Activated CD4-positive, alpha-beta memory T cell treated with anti-CD3 and anti-CD28 coated beads for 36 hours (primary cell): ENCODE results near the gene PCBD2. TPM values are rescaled to one million over a fixed set of nuclear protein-coding genes. Genes with fewer than 3 reads are reported as not detected.

Experiments used
- CTCF ChIA-PET: fragments of 350-600 bp; sonication (Branson Sonifier 250); formaldehyde crosslinking; loops from one replicate; lab custom pipeline; 2021; ENCODE audit warnings: antibody characterized with exemption, inconsistent platforms; lab: Charles Lee
- POLR2A ChIA-PET: fragments of 350-600 bp; sonication (Branson Sonifier 250); formaldehyde crosslinking; loops from one replicate; lab custom pipeline; 2021; ENCODE audit warnings: antibody characterized with exemption; lab: Charles Lee
- DNase-seq: peaks from one replicate; pipeline ENCODE4 v3.0.0-alpha.2; 2020
- H3K27ac Mint-ChIP-seq: one replicate; pipeline ENCODE4 v1.8.0; 2021; ENCODE audit warnings: mixed read lengths
- H3K27me3 Mint-ChIP-seq: one replicate; pipeline ENCODE4 v1.8.0; 2021; ENCODE audit warnings: mixed read lengths
- H3K36me3 Mint-ChIP-seq: one replicate; pipeline ENCODE4 v1.8.0; 2021; ENCODE audit warnings: mixed read lengths
- H3K4me1 Mint-ChIP-seq: one replicate; pipeline ENCODE4 v1.8.0; 2021; ENCODE audit warnings: low read depth, mixed read lengths
- H3K4me3 Mint-ChIP-seq: one replicate; pipeline ENCODE4 v1.8.0; 2021; ENCODE audit warnings: mild to moderate bottlenecking, mixed read lengths
- H3K9me3 Mint-ChIP-seq: one replicate; pipeline ENCODE4 v1.8.0; 2021; ENCODE audit warnings: mixed read lengths
- intact Hi-C: fragments of 100-400 bp; cut with micrococcal nuclease; formaldehyde crosslinking; loops from one replicate; pipeline ENCODE4 v1.15.1; 2023
- microRNA-seq: library from miRNA; unstranded; fragments of <30 nt; microRNA quantifications from one replicate; pipeline ENCODE4 v1.2.0, GENCODE V29; 2022; ENCODE audit warnings: borderline number of aligned reads, borderline microRNAs expressed, borderline replicate concordance
- total RNA-seq, 2 experiments: library from RNA; stranded (reverse); gene quantifications; one replicate each; pipeline ENCODE4 v1.2.3, GENCODE V29; 2021

The PCBD2 gene
- total RNA-seq, 2 experiments from 2014 or later = 9.8 to 13.2 TPM

DNA sequence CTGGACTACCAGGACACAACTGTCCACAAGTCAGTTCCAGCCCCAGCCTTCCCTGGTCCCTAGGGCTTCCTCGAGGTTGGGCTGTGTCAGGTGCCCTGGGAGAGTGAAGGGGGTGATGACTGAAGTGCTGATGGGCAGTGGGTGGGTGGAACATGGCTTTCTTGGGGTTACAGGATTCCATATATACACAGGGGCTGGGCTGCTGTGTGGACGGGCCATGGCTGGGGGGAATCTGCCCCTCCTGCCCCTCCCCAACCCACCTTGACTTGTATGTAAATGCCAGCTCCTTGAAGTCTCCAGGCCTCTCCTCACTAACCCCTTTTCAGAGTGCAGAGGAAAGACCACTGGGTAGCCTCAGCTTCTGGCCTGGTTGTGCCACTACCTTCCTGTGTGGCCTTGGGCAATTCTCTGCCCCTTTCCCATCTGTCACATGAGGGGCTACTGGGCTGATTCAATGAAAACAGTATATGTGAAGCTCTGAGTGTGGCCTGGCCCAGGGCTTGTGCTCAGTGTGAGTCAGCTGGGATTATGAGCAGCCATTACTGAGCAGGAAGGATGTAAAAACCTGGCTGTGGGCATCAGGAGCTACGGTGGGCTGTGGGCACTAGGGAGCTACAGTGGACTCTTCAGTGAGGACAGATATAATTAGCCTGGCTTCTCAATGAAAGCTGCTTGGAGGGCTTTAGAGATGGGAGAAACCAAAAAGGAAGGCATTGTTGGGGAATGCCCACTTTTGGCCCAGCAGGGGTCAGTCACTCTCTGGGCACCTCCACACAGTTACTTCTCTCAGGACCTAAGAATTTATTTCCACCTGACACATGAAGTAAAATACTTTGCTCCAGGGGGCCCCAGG is 105.8 kb downstream of the PCBD2 start:
- intact Hi-C loops = no loop called here
- CTCF ChIA-PET = interaction anchor here (0.6 kb wide), 1 partner anchor 28 kb away, joined by 3 read pairs; no protein-coding TSS in a partner anchor
- H3K4me3 Mint-ChIP-seq = no peak overlapping the region
- H3K4me1 Mint-ChIP-seq = no peaks in the 10 kb centered on the region
- H3K27ac Mint-ChIP-seq = no peak overlapping the region
- no peak for DNase-seq
- no peaks in the 10 kb centered on the region for H3K27me3 Mint-ChIP-seq
- no peaks in the 10 kb centered on the region for H3K36me3 Mint-ChIP-seq
- POLR2A ChIA-PET = no interaction called here
- H3K9me3 Mint-ChIP-seq = no peaks in the 10 kb centered on the region

DNA sequence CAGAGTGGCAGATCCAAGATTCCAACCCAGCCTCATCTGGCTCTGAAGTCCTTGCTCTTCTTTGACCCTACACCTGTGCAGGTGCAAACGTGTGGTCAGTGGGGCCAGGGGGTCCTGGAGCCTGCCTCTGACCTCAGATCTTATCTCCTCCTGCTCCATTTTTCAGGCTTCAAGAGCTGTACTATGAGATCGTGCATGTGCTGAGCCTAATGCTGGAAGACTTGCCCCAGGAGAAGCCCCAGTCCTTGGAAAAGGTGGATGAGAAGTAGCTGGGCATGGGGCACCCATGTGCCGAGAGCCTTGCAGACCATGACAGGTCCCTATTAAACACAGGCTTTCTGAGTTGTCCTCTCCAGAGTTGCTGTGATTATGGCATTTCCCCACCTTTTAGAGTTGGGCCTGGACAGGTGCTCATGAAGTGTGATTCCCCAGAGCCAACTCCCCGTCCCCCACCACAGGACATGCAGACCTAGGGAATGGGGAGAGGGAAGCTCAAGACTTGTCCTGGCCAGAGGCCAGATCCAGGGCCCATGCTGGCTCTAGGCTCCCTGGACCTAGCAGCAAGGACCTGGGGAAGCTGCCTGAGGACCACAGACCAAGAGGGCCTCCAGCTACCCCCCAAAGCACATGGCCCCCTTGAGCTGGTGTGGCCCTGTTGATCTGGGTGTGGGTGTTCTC is 106.6 kb downstream of the PCBD2 start:
- no peak for DNase-seq
- CTCF ChIA-PET = no interaction called here

DNA sequence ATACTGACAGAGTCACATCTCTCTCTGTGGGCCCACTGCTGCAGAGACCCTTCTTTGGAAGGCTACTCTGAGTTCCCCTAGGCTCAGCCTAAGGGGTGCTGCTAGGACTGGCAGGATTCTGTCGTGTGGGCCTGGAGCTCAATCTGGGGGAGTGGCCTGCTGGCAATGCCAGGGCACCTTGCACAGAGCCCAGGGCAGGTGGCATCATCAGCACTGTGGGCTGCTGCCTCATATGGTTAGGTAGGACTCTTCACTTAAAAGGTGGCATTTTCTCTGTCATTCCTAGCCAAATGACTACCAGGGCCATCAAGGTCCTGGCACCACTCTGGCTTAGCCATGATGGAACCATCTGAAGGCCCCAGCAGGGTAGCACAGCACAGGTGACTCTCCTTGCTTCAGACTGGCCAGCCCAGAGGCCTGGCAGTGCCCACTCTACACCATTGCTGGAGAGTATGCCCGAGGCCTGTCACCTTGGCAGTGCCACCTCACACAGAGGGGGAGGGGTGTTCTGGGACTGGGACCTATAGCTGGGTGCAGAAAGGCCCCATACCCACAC is 107.2 kb downstream of the PCBD2 start:
- intact Hi-C loops = no loop called here
- ChIA-PET POLR2A (no interaction called here), CTCF (no interaction called here)
- H3K27ac Mint-ChIP-seq = no peak overlapping the region
- H3K4me1 Mint-ChIP-seq = no peaks in the 10 kb centered on the region
- H3K4me3 Mint-ChIP-seq = no peak overlapping the region
- no peaks in the 10 kb centered on the region for H3K27me3 Mint-ChIP-seq
- no peaks in the 10 kb centered on the region for H3K9me3 Mint-ChIP-seq
- DNase-seq = no peak
- H3K36me3 Mint-ChIP-seq = no peaks in the 10 kb centered on the region

More for the DNA sequence above, 106.6 kb downstream of the PCBD2 start:
- Mint-ChIP-seq H3K9me3 (no peaks in the 10 kb centered on the region), H3K27ac (no peak overlapping the region), H3K27me3 (no peaks in the 10 kb centered on the region), H3K36me3 (no peaks in the 10 kb centered on the region), H3K4me3 (no peak overlapping the region), H3K4me1 (no peaks in the 10 kb centered on the region)
- POLR2A ChIA-PET = no interaction called here
- intact Hi-C loops = no loop called here

Small RNA genes lying within 50 kb of the gene (microRNA-seq; reads per million reads assigned to microRNA genes)
- not detected for gene MIR4461

Other genes starting within 250 kb of the PCBD2 start
- gene CAMLG, start 166.6 kb upstream of the PCBD2 start, total RNA-seq = 10 to 100 TPM; 40.3 to 41.2 TPM
- 10 to 100 TPM; 67.4 to 68.0 TPM for gene DDX46, start 146.4 kb upstream of the PCBD2 start, total RNA-seq
- 10 to 100 TPM; 21.9 to 25.2 TPM for gene C5orf24, start 59.2 kb upstream of the PCBD2 start, total RNA-seq
- 10 to 100 TPM; 29.6 to 30.9 TPM for gene TXNDC15, start 30.8 kb upstream of the PCBD2 start, total RNA-seq
- gene CATSPER3, start 62.8 kb downstream of the PCBD2 start, total RNA-seq = under 1 TPM; 0.45 to 0.53 TPM
- under 1 TPM; 0.14 to 0.22 TPM for gene PITX1, start 129.1 kb downstream of the PCBD2 start, total RNA-seq